BE2C (cell line): ENCODE measurements around the gene LYPD4.
A peak's percentile ranks its signal among the peaks of the same experiment; 100 is the strongest.

Source experiments
- DNase-seq: peaks from one replicate; pipeline ENCODE4 v3.0.0-alpha.2; 2020
- H3K27me3 ChIP-seq: fragments of 250-450 bp; sonication (Bioruptor Pico); 2 replicates; pipeline ENCODE4 v1.5.1; 2020; ENCODE audit warnings: mild to moderate bottlenecking
- H3K36me3 ChIP-seq: fragments of 250-450 bp; sonication (Bioruptor Pico); 2 replicates; pipeline ENCODE4 v1.5.1; 2020; ENCODE audit warnings: mild to moderate bottlenecking
- H3K4me1 ChIP-seq: fragments of 250-450 bp; sonication (Bioruptor Pico); 2 replicates; pipeline ENCODE4 v1.5.1; 2020
- H3K4me3 ChIP-seq: 2 replicates; pipeline ENCODE4 v1.5.1; 2011; ENCODE audit warnings: low read depth, low read length
- H3K9me3 ChIP-seq: fragments of 250-450 bp; sonication (Bioruptor Pico); 2 replicates; pipeline ENCODE4 v1.5.1; 2020
- CTCF ChIP-seq: IDR thresholded peaks from 2 replicates; pipeline ENCODE4 v1.5.1; 2012; ENCODE audit warnings: mild to moderate bottlenecking, low read depth, low read length

LYPD4 gene

GRCh38 chr19:41872775-41873647, 28.5 kb upstream of the LYPD4 start:
- Histone ChIP-seq H3K9me3 (no peaks in the 10 kb centered on the region), H3K27me3 (0 out of 2 replicates have a peak, but pooled peaks cover 4% of the 10 kb centered on the region), H3K4me3 (no peak overlapping the region), H3K4me1 (no peaks in the 10 kb centered on the region), H3K36me3 (peaks cover 43% of the 10 kb centered on the region)
- peak; percentile 81 for DNase-seq
- TF ChIP-seq CTCF = peak; percentile 86

- no peak for DNase-seq
- H3K4me1 ChIP-seq = no peaks in the 10 kb centered on the region
- H3K4me3 ChIP-seq = no peak overlapping the region
- no peak for TF ChIP-seq CTCF
- H3K27me3 ChIP-seq = 0 out of 2 replicates have a peak, but pooled peaks cover 4% of the 10 kb centered on the region
- H3K36me3 ChIP-seq = peaks cover 50% of the 10 kb centered on the region
- H3K9me3 ChIP-seq = no peaks in the 10 kb centered on the region
Observed at GRCh38 chr19:41872384-41872774, 27.9 kb upstream of the LYPD4 start.

DNA sequence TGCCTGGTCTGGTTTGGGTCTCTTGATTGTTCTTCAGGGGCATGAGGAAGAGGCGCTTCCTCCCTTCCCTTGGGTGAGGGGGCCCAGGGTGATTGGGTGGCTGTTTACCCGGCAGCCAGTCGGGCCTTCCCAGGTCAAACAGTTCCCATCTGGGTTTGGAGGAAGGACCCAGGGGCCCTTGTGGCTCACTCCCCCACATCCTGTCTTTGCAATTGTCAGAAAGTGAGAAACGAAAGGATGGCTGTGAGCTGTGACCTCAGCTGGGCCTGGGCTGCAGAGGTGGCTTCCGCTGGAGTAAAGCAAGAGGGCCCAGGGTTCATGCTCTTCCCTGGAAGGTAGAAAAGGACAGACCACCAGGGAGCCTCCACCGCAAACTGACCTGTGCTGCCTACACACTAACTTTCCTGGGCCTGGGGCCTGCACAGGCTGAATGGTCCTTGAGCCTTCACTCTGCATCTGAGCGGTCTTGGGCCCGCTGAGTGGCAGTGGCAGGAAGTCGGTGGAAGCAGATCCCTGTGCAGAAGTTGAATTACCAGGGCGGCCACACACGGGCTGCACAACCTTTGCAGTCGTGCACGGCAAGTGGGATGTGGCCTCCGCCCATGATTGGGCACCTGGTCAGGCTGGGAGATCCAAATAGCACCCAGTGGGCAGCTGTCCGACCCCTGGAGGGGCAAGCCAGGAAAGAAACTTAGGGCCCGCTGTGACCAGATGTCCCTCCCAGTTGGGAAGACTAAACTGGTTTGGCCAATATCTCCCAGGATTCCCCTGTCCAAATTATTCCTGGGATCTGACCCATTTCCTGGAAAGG, 27.3 kb upstream of the LYPD4 start:
- no peak for TF ChIP-seq CTCF
- Histone ChIP-seq H3K4me3 (no peak overlapping the region), H3K36me3 (peaks cover 56% of the 10 kb centered on the region), H3K9me3 (no peaks in the 10 kb centered on the region), H3K27me3 (0 out of 2 replicates have a peak, but pooled peaks cover 2% of the 10 kb centered on the region), H3K4me1 (no peaks in the 10 kb centered on the region)
- no peak for DNase-seq

GRCh38 chr19:41870401-41870873, 26.0 kb upstream of the LYPD4 start:
- DNase-seq = no peak
- H3K36me3 ChIP-seq = peaks cover 68% of the 10 kb centered on the region

DNA sequence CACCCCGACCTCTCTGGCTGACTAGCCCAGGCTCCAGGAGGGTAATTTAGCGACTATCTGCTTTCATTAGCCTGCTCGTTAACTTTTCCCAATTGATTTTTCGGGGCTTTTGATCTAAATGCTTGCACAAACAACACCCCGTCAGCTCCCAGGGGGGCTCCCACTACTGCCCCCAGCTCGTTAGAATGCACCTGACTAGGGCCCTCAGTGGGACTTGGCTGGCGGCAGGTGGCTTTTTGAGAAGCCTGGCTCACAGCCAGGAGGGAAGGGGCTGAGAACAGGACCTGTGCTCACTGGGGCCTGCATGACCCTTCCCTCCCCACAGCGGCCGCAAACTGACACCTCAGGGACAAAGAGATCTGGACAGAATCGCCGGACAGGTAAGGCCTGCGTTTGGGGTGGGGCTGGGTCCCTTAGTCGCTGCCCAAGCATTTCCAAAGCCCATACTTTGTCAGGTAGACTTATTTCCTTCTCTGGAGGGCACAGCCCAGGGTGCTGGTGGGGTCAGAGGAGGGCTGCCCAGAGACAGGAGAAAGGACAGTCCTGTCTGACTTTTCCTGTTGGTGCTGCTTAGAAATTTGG, 25.0 kb upstream of the LYPD4 start:
- Histone ChIP-seq H3K27me3 (no peaks in the 10 kb centered on the region), H3K9me3 (no peaks in the 10 kb centered on the region), H3K36me3 (peaks cover 78% of the 10 kb centered on the region), H3K4me3 (no peak overlapping the region), H3K4me1 (no peaks in the 10 kb centered on the region)
- TF ChIP-seq CTCF = no peak
- DNase-seq = no peak

More at GRCh38 chr19:41870401-41870873, 26.0 kb upstream of the LYPD4 start:
- H3K27me3 ChIP-seq = no peaks in the 10 kb centered on the region
- H3K9me3 ChIP-seq = no peaks in the 10 kb centered on the region
- H3K4me3 ChIP-seq = no peak overlapping the region
- TF ChIP-seq CTCF = no peak
- no peaks in the 10 kb centered on the region for H3K4me1 ChIP-seq
